HG03520 (cell line): ENCODE measurements around the gene SMIM31.

Source experiments
- ATAC-seq: cut with Tn5 transposase; IDR thresholded peaks from one replicate; pipeline ENCODE4 v1.9.1; 2021; ENCODE audit warnings: mild to moderate bottlenecking, moderate library complexity; ENCODE audit not compliant: unreplicated experiment

The SMIM31 gene

DNA sequence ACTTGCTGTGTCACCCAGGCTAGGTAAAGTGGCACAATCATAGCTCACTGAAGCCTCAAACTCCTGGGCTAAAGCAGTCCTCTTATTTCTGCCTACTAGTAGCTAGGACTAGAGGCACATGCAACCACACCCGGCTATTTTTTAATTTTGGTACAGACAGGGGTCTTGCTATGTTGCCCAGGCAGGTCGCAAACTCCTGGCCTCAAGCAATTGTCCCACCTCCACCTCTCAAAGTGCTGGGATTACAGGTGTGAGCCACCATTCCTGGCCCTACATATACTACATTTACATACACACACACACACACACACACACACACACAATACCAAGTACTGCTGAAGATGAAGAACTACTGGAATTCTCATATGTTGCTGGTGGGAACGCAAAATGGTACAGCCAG lies 26.9 kb downstream of the SMIM31 start:
- no peak for ATAC-seq

DNA sequence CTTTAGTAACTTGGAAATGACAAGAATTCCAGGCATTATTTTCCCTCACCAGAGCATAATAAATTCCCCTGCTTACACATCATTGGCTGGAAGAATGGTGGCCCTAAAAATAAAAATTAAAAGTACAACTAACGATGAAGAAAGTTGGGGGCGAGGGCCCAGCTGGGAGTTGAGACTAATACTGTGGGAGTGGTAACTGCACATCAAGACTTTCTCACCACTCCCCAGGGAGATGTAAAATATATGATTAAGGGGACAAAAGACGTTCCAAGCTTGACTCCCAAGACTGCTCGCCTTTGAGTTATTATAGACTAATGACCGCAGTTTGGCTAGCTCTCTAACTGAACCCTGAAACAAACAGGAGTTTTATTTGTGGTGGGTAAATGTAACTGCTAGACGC lies 30.0 kb downstream of the SMIM31 start:
- no peak for ATAC-seq

DNA sequence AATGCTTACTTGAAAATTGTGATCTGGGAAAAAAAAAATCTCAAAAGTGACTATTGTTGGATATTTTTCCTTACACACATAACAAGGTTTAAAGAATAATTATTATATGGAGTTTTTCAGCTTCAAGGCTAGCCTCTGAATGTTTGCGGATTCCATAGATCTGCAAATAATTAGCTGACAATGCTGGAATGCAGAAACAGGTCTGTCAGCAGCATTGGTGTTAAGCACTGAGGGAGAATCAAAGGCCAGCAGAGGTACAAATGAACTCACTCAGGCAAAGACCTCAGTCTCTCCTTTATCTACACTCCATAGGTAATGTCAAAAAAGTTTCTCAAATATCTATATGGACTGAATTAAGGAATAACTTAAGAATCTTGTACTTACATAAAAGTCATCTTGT lies 35.1 kb downstream of the SMIM31 start:
- no peak for ATAC-seq

DNA sequence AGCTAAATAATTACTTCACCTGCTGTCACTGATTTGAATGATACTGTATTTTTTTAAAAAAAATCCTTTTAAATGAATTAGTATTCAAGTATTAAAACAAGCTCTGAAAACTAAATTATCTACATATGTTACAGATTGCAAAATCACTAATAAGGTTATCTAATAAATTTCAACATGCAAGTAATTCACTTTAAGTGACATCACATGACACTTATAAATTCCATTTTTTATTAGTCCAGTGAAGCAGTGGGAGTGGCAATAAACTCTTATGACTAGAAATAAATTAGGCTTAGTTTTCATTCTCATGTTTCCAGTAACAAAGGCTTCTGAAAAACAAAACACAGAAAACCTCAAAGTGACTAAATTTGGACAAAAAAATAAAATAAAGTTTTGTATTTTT lies 36.3 kb downstream of the SMIM31 start:
- no peak for ATAC-seq

DNA sequence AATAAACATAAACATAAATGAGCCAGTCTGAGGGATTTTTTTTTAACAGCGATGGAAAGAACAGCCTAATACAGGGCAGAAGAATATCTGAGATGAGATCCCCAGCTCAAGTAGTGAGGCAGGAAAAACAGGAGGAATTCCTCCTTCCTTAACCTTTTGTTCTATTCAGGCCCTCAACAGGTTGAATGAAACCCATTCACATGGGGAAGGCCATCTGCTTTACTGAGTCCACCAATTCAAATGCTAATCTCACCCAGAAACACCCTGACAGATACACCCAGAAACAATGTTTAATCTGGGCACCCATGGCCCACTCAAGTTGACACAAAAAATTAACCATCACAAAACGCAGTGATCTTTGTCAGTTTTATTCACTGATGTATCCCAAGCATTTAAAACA lies 45.5 kb downstream of the SMIM31 start:
- no peak for ATAC-seq

DNA sequence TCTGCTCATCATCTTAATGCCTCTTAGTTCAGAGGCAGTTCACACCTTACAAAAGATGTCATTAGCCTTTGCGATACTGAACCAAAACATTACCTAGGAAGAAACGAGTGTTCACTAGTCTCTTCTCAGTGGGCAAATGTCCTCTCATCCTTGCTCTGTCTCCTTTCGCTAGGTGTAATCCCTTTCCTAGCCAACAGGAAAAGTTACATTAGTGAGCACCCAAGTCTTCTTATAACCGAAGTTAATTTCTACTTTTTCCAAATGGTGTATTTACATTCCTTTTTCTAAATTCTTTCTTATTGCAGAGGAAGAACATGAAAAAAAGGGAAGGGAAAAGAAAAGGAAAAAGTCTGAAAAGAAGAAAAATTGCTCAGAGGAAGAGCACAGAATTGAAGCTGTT lies 46.9 kb downstream of the SMIM31 start:
- no peak for ATAC-seq

DNA sequence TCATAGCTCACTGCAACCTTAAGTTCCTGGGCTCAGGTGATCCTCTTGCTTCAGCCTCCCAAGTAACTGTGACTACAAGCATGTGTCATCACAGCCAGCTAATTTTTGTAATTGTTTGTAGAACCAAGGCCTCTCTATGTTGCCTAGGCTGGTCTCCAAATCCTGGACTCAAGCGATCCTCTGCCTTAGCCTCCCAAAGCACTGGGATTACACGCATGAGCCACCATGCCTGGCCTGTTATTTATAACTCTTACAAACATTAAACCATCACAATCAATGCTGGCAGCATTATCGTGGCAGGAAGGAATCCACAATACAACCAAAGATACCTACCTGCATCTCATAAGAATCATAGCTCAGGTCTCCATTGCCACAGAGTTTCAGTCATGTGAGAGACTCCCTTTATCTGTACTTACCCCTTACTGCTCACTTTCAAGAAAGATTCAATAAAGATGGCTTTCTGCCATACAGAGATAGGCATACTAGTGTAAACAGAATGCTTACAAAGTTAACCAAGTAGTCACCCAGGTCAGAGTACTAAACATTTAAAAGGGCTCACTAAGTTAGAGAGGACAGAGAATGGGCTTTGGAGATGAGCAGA lies 48.5 kb downstream of the SMIM31 start:
- no peak for ATAC-seq

DNA sequence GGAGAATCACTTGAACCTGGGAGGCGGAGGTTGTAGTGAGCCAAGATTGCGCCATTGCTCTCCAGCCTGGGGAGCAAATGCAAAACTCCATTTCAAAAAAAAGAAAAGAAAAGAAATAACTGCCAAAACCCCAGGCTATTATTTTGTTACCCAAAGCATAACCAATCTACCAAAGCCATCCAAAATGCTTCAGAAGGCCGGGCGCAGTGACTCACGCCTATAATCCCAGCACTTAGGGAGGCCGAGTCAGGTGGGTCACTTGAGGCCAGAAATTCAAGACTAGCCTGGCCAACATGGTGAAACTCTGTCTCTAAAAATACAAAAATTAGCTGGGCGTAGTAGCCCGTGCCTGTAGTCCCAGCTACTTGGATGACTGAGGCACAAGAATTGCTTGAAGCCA lies 49.8 kb downstream of the SMIM31 start:
- ATAC-seq, result no peak

DNA sequence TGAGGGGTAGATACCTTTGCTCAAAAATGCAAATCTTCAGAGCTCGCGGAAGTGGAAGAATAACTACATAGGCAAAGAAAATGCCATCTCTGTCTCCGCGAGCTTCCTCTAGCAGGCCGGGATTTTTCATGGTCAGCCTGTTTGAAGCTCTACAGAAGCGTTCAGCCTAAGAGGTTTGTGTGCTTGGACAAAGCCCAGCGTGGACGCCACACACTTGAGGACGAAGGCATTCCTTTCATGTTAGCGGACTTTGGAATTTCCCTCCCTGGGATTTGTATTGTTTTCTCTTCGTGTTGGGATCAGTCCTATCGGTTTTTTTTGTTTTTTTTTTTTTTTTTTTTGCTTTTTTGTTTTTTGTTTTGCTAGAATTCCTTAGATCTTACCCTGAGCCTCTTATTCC lies 53.7 kb downstream of the SMIM31 start:
- ATAC-seq, result no peak

DNA sequence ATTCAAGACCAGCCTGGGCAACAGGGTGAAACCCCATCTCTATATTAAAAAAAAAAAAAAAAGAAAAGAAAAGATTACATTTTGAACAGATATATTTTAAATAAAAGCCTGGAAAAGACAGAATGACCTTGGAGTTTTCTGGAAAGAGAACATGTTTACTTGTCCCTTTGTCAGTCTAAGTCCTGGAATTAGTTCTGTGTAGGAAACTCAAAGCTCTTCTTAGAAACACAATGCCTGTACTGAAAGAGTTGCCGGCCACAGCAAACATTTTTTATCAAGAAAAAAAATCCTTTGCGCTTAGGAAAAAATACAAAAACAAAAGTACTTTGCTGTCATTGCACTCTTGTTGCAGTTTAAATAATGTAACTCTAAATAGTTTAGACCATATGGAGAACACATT lies 59.6 kb downstream of the SMIM31 start:
- no peak for ATAC-seq

DNA sequence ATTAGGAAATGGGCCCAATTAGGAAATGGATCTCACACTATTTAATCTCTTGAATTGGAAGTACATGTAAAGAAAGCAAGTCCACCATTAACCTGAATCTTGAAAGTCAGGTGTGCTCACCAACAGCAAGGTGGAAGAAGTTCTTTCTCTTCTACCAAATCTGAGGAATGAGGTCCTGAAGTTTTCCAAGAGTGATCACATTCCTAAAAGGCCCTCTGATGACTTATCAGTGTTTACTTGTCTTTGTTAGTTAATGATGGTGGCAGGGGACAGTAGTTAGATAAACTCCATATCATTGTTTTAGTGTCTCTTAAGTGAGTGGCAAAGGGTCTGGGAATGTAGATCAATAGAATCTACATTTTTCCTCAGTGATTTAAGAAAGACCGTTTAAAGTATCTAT lies 61.8 kb downstream of the SMIM31 start:
- no peak for ATAC-seq

DNA sequence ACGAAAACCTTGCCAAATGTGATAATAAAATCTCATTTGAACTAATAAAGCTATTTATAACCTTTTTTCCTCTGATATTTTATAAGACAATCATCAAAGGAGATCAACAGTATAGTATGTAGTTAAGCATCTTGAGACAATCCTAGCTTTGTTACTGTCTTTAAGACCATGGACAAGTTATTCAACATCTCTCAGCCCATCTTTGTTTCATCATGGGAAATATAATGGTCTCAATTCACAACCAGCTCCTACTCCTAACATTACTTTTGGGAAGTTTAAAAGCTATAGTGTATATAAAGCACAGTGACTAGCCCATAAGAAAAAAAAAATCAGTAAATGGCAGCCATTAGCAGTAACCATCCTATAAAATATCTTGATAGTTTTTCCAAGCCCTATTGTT lies 65.4 kb downstream of the SMIM31 start:
- no peak for ATAC-seq

DNA sequence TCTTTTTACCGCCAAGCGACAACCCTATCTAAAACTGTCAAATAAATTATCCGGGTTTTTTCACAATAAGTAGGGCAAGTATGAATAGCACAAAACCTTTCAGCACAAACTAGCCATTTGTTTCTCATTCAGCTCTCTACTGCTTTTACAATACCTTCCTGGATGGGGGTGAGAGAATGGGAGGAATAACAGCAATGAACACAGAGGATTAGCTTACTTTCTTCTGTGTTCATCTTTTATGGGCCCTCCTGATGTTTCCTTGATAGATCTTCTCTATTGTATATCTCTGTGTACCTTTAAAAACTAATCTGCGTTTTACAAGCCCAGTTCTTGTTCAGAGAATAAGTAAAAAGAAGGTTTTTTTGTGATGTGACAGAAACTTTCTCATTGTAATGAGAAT lies 67.8 kb downstream of the SMIM31 start:
- ATAC-seq, result no peak

DNA sequence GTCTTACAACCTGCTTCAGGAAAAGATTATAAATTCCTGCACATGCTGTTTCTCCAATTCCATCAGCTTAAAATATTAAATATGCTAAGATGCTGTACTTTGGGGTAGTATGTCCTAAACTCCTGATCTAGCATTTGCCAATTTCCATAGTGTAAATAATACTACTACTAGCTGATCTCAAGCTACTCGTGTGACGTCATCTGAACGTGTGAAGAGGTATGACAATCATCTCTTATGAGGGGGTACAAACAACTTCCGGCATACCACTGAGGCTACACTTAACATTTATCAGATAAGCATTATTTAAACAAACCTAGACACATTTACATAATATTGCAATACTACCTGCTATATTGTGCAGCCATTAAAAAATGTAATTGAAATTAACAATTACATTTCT lies 70.7 kb downstream of the SMIM31 start:
- ATAC-seq, result no peak

DNA sequence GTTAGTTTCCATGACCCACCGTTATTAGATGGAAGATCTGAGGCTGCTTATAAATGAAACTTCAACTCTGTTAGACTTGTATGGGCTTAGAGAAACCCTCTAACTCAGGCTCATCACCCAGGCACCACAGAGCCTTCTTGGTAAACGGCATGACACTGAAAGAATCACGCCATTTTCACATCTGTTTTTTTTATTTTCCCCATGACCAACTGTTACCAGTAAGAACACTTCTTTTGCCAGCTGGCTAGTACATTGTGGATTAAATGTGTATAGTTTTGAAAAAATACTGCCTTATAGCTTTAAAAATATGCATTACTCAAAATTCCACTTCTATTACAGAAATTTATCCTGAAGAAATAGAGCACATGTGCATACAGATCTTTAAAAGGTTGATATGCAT lies 75.0 kb downstream of the SMIM31 start:
- no peak for ATAC-seq

DNA sequence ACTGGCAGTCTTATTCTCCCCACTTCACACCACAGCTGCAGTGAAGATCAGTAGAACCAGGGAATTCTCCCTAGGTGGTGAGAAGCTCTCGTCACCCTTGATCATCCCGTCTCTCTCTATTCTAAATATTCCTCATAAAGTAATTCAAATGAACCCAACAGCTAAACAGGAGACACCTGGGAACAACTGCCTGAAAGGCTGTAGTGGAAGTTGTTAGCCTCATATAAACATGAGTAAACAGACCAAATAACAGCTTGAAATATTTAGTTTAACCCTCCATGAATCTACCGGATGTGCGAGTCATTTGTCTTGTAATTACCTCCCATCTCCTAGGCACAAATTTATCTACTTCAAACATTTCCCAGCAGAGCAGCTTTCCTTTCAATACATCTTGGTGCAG lies 92.6 kb downstream of the SMIM31 start:
- no peak for ATAC-seq

DNA sequence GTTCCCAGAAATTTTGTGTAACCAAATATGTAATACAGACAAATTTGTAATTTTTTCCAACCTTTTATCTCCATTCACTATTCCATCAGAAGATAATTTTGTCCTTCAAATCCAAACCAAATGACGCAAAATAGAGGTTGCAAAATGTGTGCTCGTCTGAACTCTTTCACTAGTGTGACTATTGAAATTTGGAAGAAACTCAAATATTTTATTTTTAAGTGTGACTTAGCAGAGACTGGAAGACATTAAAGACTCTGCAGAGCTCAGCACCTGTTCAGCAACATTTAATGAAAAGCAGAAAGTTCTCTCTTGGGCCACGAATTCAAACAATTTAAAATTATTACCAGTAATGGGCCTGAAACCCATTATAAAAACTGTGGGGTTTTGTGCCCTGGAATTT lies 93.1 kb downstream of the SMIM31 start:
- no peak for ATAC-seq

DNA sequence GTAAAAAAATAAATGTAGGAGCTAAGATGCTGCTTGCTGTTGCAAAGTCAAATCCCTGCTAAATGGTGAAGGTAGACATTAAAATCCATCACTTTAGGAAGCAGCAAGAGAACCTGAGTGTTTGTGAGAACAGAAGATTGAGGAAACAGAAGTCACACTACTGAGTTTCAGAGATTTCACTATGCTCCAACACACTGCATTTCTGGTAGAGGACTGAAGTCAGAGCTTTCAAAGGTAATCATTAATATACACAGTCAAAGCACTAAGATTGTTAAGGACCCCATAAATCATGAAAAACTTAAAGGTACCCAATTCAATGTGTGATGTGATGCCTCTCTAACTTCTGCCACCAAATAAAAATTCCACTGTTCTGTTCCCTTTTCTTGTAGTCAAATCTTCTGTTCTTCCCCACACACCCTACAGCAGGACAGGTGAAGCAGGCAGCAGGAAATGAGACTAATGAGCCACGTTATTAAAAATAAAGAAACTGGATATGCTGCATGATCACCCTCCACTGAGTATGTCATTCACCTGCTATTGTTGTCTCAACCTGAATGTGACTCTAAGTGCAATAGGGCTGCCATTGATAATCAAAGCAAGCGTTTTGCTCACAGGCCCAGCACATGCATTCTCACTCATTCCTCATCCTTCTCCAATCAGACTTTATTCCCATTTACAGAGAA lies 94.2 kb downstream of the SMIM31 start:
- peak; percentile 80 for ATAC-seq
